SK-N-SH treated with all-trans-retinoic acid at 6 μM for 48 hours (cell line): ENCODE measurements around the gene SERPINB12.

Source experiments
- ATAC-seq: fragments of 200-7000 bp; cut with Tn5 transposase; 3 replicates; pipeline ENCODE4 v1.9.1; 2020; ENCODE audit warnings: mild to moderate bottlenecking, moderate library complexity
- ARNTL ChIP-seq: fragments of 450-650 bp; formaldehyde crosslinking; IDR thresholded peaks from 2 replicates; pipeline ENCODE4 v1.5.0; 2020; ENCODE audit warnings: low read depth, mild to moderate bottlenecking, moderate library complexity, borderline replicate concordance
- BACH2 ChIP-seq: fragments of 250-450 bp; sonication (Bioruptor Pico); IDR thresholded peaks from 2 replicates; pipeline ENCODE4 v1.9.0; 2021; ENCODE audit warnings: mild to moderate bottlenecking, borderline replicate concordance
- CREB5 ChIP-seq: fragments of 250-450 bp; sonication (Bioruptor Pico); IDR thresholded peaks from 2 replicates; pipeline ENCODE4 v1.5.1; 2020; ENCODE audit warnings: low read depth, mild to moderate bottlenecking, moderate library complexity
- CSDC2 ChIP-seq: fragments of 250-450 bp; sonication (Bioruptor Pico); IDR thresholded peaks from 2 replicates; pipeline ENCODE4 v1.5.0; 2020; ENCODE audit warnings: mild to moderate bottlenecking, moderate library complexity
- CSRNP3 ChIP-seq: fragments of 250-450 bp; sonication (Bioruptor Pico); IDR thresholded peaks from 2 replicates; pipeline ENCODE4 v1.5.1; 2021; ENCODE audit warnings: mild to moderate bottlenecking, moderate library complexity
- ESRRG ChIP-seq: fragments of 250-450 bp; sonication (Bioruptor Pico); IDR thresholded peaks from 2 replicates; pipeline ENCODE4 v1.6.1; 2021; ENCODE audit warnings: mild to moderate bottlenecking
- GLIS3 ChIP-seq: fragments of 250-450 bp; sonication (Bioruptor Pico); IDR thresholded peaks from 2 replicates; pipeline ENCODE4 v1.5.0; 2020; ENCODE audit warnings: mild to moderate bottlenecking, moderate library complexity
- ISL1 ChIP-seq: fragments of 250-450 bp; sonication (Bioruptor Pico); IDR thresholded peaks from 2 replicates; pipeline ENCODE4 v2.1.2; 2022; ENCODE audit warnings: mild to moderate bottlenecking, moderate library complexity
- OSR1 ChIP-seq: fragments of 250-450 bp; sonication (Bioruptor Pico); IDR thresholded peaks from 2 replicates; pipeline ENCODE4 v1.8.0; 2022; ENCODE audit warnings: moderate library complexity, mild to moderate bottlenecking, inconsistent platforms
- PATZ1 ChIP-seq: fragments of 250-450 bp; sonication (Bioruptor Pico); IDR thresholded peaks from 2 replicates; pipeline ENCODE4 v1.8.0; 2020; ENCODE audit warnings: mild to moderate bottlenecking, moderate library complexity, borderline replicate concordance
- POU6F1 ChIP-seq: fragments of 250-450 bp; sonication (Bioruptor Pico); IDR thresholded peaks from 2 replicates; pipeline ENCODE4 v1.8.0; 2021; ENCODE audit warnings: low read depth, mild to moderate bottlenecking, moderate library complexity, borderline replicate concordance
- PPARA ChIP-seq: fragments of 250-450 bp; sonication (Bioruptor Pico); IDR thresholded peaks from 2 replicates; pipeline ENCODE4 v1.5.0; 2020; ENCODE audit warnings: mild to moderate bottlenecking, borderline replicate concordance
- RARB ChIP-seq: fragments of 250-450 bp; sonication (Bioruptor Pico); IDR thresholded peaks from 2 replicates; pipeline ENCODE4 v1.8.0; 2021; ENCODE audit warnings: mild to moderate bottlenecking, moderate library complexity
- SNAI2 ChIP-seq: fragments of 250-450 bp; sonication (Bioruptor Pico); IDR thresholded peaks from 2 replicates; pipeline ENCODE4 v1.5.0; 2020; ENCODE audit warnings: mild to moderate bottlenecking, moderate library complexity
- TCF4 ChIP-seq: fragments of 250-450 bp; sonication (Bioruptor Pico); IDR thresholded peaks from 2 replicates; pipeline ENCODE4 v1.8.0; 2021; ENCODE audit warnings: mild to moderate bottlenecking, moderate library complexity, borderline replicate concordance
- TOX ChIP-seq: fragments of 250-450 bp; sonication (Bioruptor Pico); IDR thresholded peaks from 2 replicates; pipeline ENCODE4 v1.8.0; 2021; ENCODE audit warnings: mild to moderate bottlenecking, moderate library complexity, borderline replicate concordance
- TSHZ2 ChIP-seq: fragments of 250-450 bp; sonication (Bioruptor Pico); IDR thresholded peaks from 2 replicates; pipeline ENCODE4 v1.5.0; 2020; ENCODE audit warnings: mild to moderate bottlenecking, moderate library complexity
- ZC3H10 ChIP-seq: fragments of 250-450 bp; sonication (Bioruptor Pico); IDR thresholded peaks from 2 replicates; pipeline ENCODE4 v1.5.1; 2021; ENCODE audit warnings: mild to moderate bottlenecking, moderate library complexity
- ZFP3 ChIP-seq: fragments of 250-450 bp; sonication (Bioruptor Pico); IDR thresholded peaks from 2 replicates; pipeline ENCODE4 v1.5.0; 2020; ENCODE audit warnings: mild to moderate bottlenecking, moderate library complexity
- ZFP30 ChIP-seq: fragments of 450-650 bp; formaldehyde crosslinking; IDR thresholded peaks from 2 replicates; pipeline ENCODE4 v1.5.0; 2022; ENCODE audit warnings: mild to moderate bottlenecking, moderate library complexity
- ZNF565 ChIP-seq: fragments of 450-650 bp; formaldehyde crosslinking; conservative IDR thresholded peaks from 2 replicates; pipeline ENCODE4 v1.5.0; 2020; ENCODE audit warnings: low read depth, mild to moderate bottlenecking, moderate library complexity
- ZNF70 ChIP-seq: fragments of 450-650 bp; formaldehyde crosslinking; IDR thresholded peaks from 2 replicates; pipeline ENCODE4 v1.5.0; 2020; ENCODE audit warnings: mild to moderate bottlenecking, moderate library complexity
- ZNF8 ChIP-seq: fragments of 450-650 bp; formaldehyde crosslinking; IDR thresholded peaks from 2 replicates; pipeline ENCODE4 v1.5.0; 2020; ENCODE audit warnings: mild to moderate bottlenecking, moderate library complexity

SERPINB12 gene

GRCh38 chr18:63559567-63560491 is 17.7 kb downstream of the SERPINB12 start:
- ATAC-seq: no peak
- TF ChIP-seq SNAI2 (CRISPR knock-in tag): no peak
- no peak for TF ChIP-seq ZC3H10 (CRISPR knock-in tag)
- no peak for TF ChIP-seq ZFP30 (CRISPR knock-in tag)
- no peak for TF ChIP-seq ZNF565 (CRISPR knock-in tag)
- no peak for TF ChIP-seq OSR1 (CRISPR knock-in tag)
- no peak for TF ChIP-seq CSRNP3
- TF ChIP-seq ISL1 (CRISPR knock-in tag): no peak
- TF ChIP-seq RARB: no peak
- no peak for TF ChIP-seq POU6F1
- no peak for TF ChIP-seq ARNTL
- TF ChIP-seq CREB5 (CRISPR knock-in tag): no peak
- TF ChIP-seq TCF4 (CRISPR knock-in tag): no peak
- TF ChIP-seq PATZ1: no peak
- no peak for TF ChIP-seq TSHZ2 (CRISPR knock-in tag)
- no peak for TF ChIP-seq BACH2 (CRISPR knock-in tag)
- no peak for TF ChIP-seq ESRRG (CRISPR knock-in tag)
- TF ChIP-seq TOX: no peak
- TF ChIP-seq ZNF8: no peak
- no peak for TF ChIP-seq CSDC2 (CRISPR knock-in tag)

- no peak for ATAC-seq
- TF ChIP-seq ZNF70: no peak
- no peak for TF ChIP-seq GLIS3
- TF ChIP-seq ARNTL: no peak
- TF ChIP-seq TCF4 (CRISPR knock-in tag): no peak
- TF ChIP-seq SNAI2 (CRISPR knock-in tag): no peak
- TF ChIP-seq ZFP30 (CRISPR knock-in tag): no peak
- no peak for TF ChIP-seq POU6F1
- no peak for TF ChIP-seq TSHZ2 (CRISPR knock-in tag)
- TF ChIP-seq CSDC2 (CRISPR knock-in tag): no peak
- TF ChIP-seq ZNF565 (CRISPR knock-in tag): no peak
- no peak for TF ChIP-seq TOX
- TF ChIP-seq ZFP3: no peak
- TF ChIP-seq PPARA (CRISPR knock-in tag): no peak
- no peak for TF ChIP-seq ESRRG (CRISPR knock-in tag)
- no peak for TF ChIP-seq OSR1 (CRISPR knock-in tag)
- no peak for TF ChIP-seq RARB
- TF ChIP-seq CSRNP3: no peak
Measured at GRCh38 chr18:63562284-63562683, 20.1 kb downstream of the SERPINB12 start.
